CD4-positive, alpha-beta memory T cell (primary cell): ENCODE data around the gene PLK3. TPM values are rescaled to one million over a fixed set of nuclear protein-coding genes. Genes with fewer than 3 reads are reported as not detected.
"Not testable (repeated sequence)": the region's sequence is repeated elsewhere in the genome, so short reads cannot be mapped to it uniquely, and the experiment has no call there.

Experiments
- CTCF ChIA-PET: fragments of 350-600 bp; sonication (Branson Sonifier 250); formaldehyde crosslinking; loops from one replicate; lab custom pipeline; 2021; ENCODE audit warnings: inconsistent platforms; ENCODE audit not compliant: partially characterized antibody; lab: Charles Lee
- POLR2A ChIA-PET: fragments of 350-600 bp; sonication (Branson Sonifier 250); formaldehyde crosslinking; loops from one replicate; lab custom pipeline; 2021; ENCODE audit not compliant: partially characterized antibody; lab: Charles Lee
- DNase-seq, 5 donors: peaks; one replicate each; pipeline versions ENCODE4 v3.0.0 to v3.0.0-alpha.2; 2020 to 2022; ENCODE audit warnings: mixed read lengths in 1 of 5
- H3K27ac ChIP-seq: one replicate; pipeline ENCODE4 v1.7.0; 2013; ENCODE audit warnings: low read depth, low read length
- H3K27me3 ChIP-seq: 2 replicates; pipeline ENCODE4 v1.7.0; 2013; ENCODE audit warnings: mild to moderate bottlenecking, low read length, moderate library complexity; ENCODE audit not compliant: insufficient read depth
- H3K36me3 ChIP-seq: 2 replicates; pipeline ENCODE4 v1.7.0; 2013; ENCODE audit warnings: mild to moderate bottlenecking, low read length, moderate library complexity; ENCODE audit not compliant: insufficient read depth
- H3K4me1 ChIP-seq: 2 replicates; pipeline ENCODE4 v1.7.0; 2013; ENCODE audit warnings: mild to moderate bottlenecking, low read length, moderate library complexity; ENCODE audit not compliant: insufficient read depth
- H3K4me3 ChIP-seq, 2 donors: one replicate each; pipeline ENCODE4 v1.7.0; 2013; ENCODE audit warnings: low read length in 2 of 2, mild to moderate bottlenecking in 1 of 2
- H3K9me3 ChIP-seq, 2 donors: one replicate each; pipeline ENCODE4 v1.7.0; 2013; ENCODE audit warnings: low read length in 2 of 2, control low read depth in 1 of 2; ENCODE audit not compliant: control insufficient read depth in 1 of 2
- H3K27ac Mint-ChIP-seq, 7 donors: one replicate each; pipeline ENCODE4 v1.8.0; 2020 to 2021; ENCODE audit warnings: mixed read lengths in 7 of 7, mild to moderate bottlenecking in 6 of 7, inconsistent platforms in 3 of 7, moderate library complexity in 3 of 7
- H3K27me3 Mint-ChIP-seq, 2 donors: one replicate each; pipeline ENCODE4 v1.8.0; 2020 to 2021; ENCODE audit warnings: mixed read lengths in 2 of 2
- H3K36me3 Mint-ChIP-seq, 2 donors: one replicate each; pipeline ENCODE4 v1.8.0; 2020 to 2021; ENCODE audit warnings: mixed read lengths in 2 of 2, inconsistent platforms in 1 of 2, mild to moderate bottlenecking in 1 of 2
- H3K4me1 Mint-ChIP-seq, 4 donors: one replicate each; pipeline ENCODE4 v1.8.0; 2020 to 2021; ENCODE audit warnings: mixed read lengths in 4 of 4, mild to moderate bottlenecking in 1 of 4
- H3K4me3 Mint-ChIP-seq, 8 donors: one replicate each; pipeline ENCODE4 v1.8.0; 2020 to 2021; ENCODE audit warnings: mixed read lengths in 8 of 8, mild to moderate bottlenecking in 7 of 8, moderate library complexity in 6 of 8, inconsistent platforms in 3 of 8
- H3K9me3 Mint-ChIP-seq, 8 donors: one replicate each; pipeline ENCODE4 v1.8.0; 2020 to 2021; ENCODE audit warnings: mixed read lengths in 8 of 8, mild to moderate bottlenecking in 5 of 8, inconsistent platforms in 3 of 8, moderate library complexity in 1 of 8
- intact Hi-C: fragments of 100-400 bp; cut with micrococcal nuclease; formaldehyde crosslinking; loops from one replicate; pipeline ENCODE4 v1.15.1; 2023
- polyA plus RNA-seq, 2 donors: library from polyadenylated mRNA; unstranded; fragments of 300-500 nt; fragmentation: Illumina TruSeq; gene quantifications; one replicate each; pipeline ENCODE4 v1.2.3, GENCODE V29; 2021
- total RNA-seq, 2 experiments: library from RNA; stranded (reverse); gene quantifications; one replicate each; pipeline ENCODE4 v1.2.3, GENCODE V29; 2021

The PLK3 gene
- total and polyA plus RNA-seq, 4 experiments from 2014 or later, result 37.3 to 153 (median 97.5) TPM

- Mint-ChIP-seq H3K9me3 (peaks cover 0 to 11% (median 0%) of the 10 kb centered on the region in 8 donors), H3K4me1 (peaks cover 50 to 89% (median 71%) of the 10 kb centered on the region in 4 donors), H3K27me3 (no peaks in the 10 kb centered on the region), H3K36me3 (peaks cover 7 to 31% of the 10 kb centered on the region in 2 donors), H3K27ac (peak overlapping the region; percentile 98 to 100 (median 99)), H3K4me3 (peak overlapping the region in 7 of 8 donors; percentile 26 to 80 (median 68))
- peak in 1 of 5 donors; percentile 5 for DNase-seq
- ChIA-PET POLR2A (interaction anchor here (0.6 to 22.2 kb wide), 7 partner anchors 6 to 200 kb away, joined by 3 to 1564 read pairs (median 98); partner anchors contain the start of genes BTBD19, DYNLT4, HECTD3 and PLK3), CTCF (interaction anchor here (3.8 to 13.0 kb wide), 3 partner anchors 9 to 81 kb away, joined by 22 to 174 read pairs (median 25); partner anchors contain the start of genes PLK3 and RNU5D-1)
- H3K36me3 ChIP-seq, result peaks cover 6% of the 10 kb centered on the region
- H3K27ac ChIP-seq, result peak overlapping the region; percentile 98
- no peaks in the 10 kb centered on the region for H3K27me3 ChIP-seq
- peaks cover 84% of the 10 kb centered on the region for H3K4me1 ChIP-seq
- H3K4me3 ChIP-seq, result no peak overlapping the region
- intact Hi-C loops, result no loop called here
- H3K9me3 ChIP-seq, result no peaks in the 10 kb centered on the region
These were observed 11.1 kb downstream of the PLK3 start for GRCh38 chr1:44811234-44811633.

GRCh38 chr1:44812822-44813543 lies 12.8 kb downstream of the PLK3 start:
- peak overlapping the region in 1 of 2 donors; percentile 54 for H3K4me3 ChIP-seq
- no peaks in the 10 kb centered on the region for H3K36me3 ChIP-seq
- no peaks in the 10 kb centered on the region for H3K27me3 Mint-ChIP-seq
- H3K36me3 Mint-ChIP-seq, result peaks cover 0 to 17% of the 10 kb centered on the region in 2 donors
- peak overlapping the region; percentile 82 to 100 (median 99) for H3K27ac Mint-ChIP-seq
- CTCF ChIA-PET, result interaction anchor here (0.6 to 5.0 kb wide), 6 partner anchors 10 to 81 kb away, joined by 3 to 25 read pairs (median 3); partner anchors contain the start of gene PLK3
- intact Hi-C loops, result no loop called here
- no peak for DNase-seq
- H3K4me1 Mint-ChIP-seq, result peaks cover 43 to 80% (median 62%) of the 10 kb centered on the region in 4 donors
- POLR2A ChIA-PET, result interaction anchor here (0.9 to 22.2 kb wide), 9 partner anchors 5 to 393 kb away, joined by 3 to 1564 read pairs (median 17); partner anchors contain the start of genes BEST4, BTBD19, DYNLT4 and HECTD3
- peaks cover 68% of the 10 kb centered on the region for H3K4me1 ChIP-seq
- no peaks in the 10 kb centered on the region for H3K9me3 ChIP-seq
- H3K27ac ChIP-seq, result peak overlapping the region; percentile 64
- H3K27me3 ChIP-seq, result no peaks in the 10 kb centered on the region
- peak overlapping the region; percentile 21 to 93 (median 64) for H3K4me3 Mint-ChIP-seq
- peaks cover 0 to 11% (median 0%) of the 10 kb centered on the region in 8 donors for H3K9me3 Mint-ChIP-seq

- CTCF ChIA-PET, result interaction anchor here (5.0 kb wide), 1 partner anchor 17 kb away, joined by 25 read pairs; the partner anchor contains the start of gene PLK3
- H3K4me3 ChIP-seq, H3K9me3 ChIP-seq, intact Hi-C loops, H3K36me3 ChIP-seq, H3K9me3 Mint-ChIP-seq, H3K27me3 ChIP-seq, H3K27me3 Mint-ChIP-seq, H3K27ac ChIP-seq: not testable (repeated sequence)
- peaks cover 64% of the 10 kb centered on the region for H3K4me1 ChIP-seq
- peaks cover 35 to 80% (median 58%) of the 10 kb centered on the region in 4 donors for H3K4me1 Mint-ChIP-seq
- POLR2A ChIA-PET, result interaction anchor here (22.2 kb wide), 1 partner anchor 11 kb away, joined by 1564 read pairs; the partner anchor contains the start of genes BTBD19, DYNLT4 and PLK3
- H3K36me3 Mint-ChIP-seq, result peaks cover 0 to 12% of the 10 kb centered on the region in 2 donors
- H3K27ac Mint-ChIP-seq, result peak overlapping the region in 5 of 7 donors; percentile 55 to 99 (median 87)
- peak overlapping the region in 1 of 8 donors; percentile 59 for H3K4me3 Mint-ChIP-seq
- peak in 1 of 5 donors; percentile 22 for DNase-seq
These were observed 15.7 kb downstream of the PLK3 start for GRCh38 chr1:44815926-44816325.

- Mint-ChIP-seq H3K27ac (peak overlapping the region in 6 of 7 donors; percentile 61 to 100 (median 74)), H3K4me1 (peaks cover 24 to 74% (median 47%) of the 10 kb centered on the region in 4 donors), H3K9me3 (peaks cover 0 to 3% (median 0%) of the 10 kb centered on the region in 8 donors), H3K27me3 (no peaks in the 10 kb centered on the region), H3K4me3 (peak overlapping the region in 6 of 8 donors; percentile 7 to 39 (median 27)), H3K36me3 (peaks cover 0 to 8% of the 10 kb centered on the region in 2 donors)
- Histone ChIP-seq H3K27me3 (no peaks in the 10 kb centered on the region), H3K4me3 (no peak overlapping the region), H3K27ac (no peak overlapping the region), H3K9me3 (no peaks in the 10 kb centered on the region), H3K4me1 (peaks cover 54% of the 10 kb centered on the region), H3K36me3 (no peaks in the 10 kb centered on the region)
- ChIA-PET POLR2A (interaction anchor here (1.0 to 22.2 kb wide), 7 partner anchors 9 to 95 kb away, joined by 3 to 1564 read pairs (median 60); partner anchors contain the start of genes BTBD19, DYNLT4, PLK3 and RNU5D-1), CTCF (interaction anchor here (1.9 to 7.3 kb wide), 3 partner anchors 13 to 86 kb away, joined by 6 to 174 read pairs (median 11); partner anchors contain the start of genes BTBD19, DYNLT4, PLK3 and RNU5D-1)
- intact Hi-C loops, result no loop called here
- no peak for DNase-seq
These were observed 17.1 kb downstream of the PLK3 start for GRCh38 chr1:44817307-44817706.

GRCh38 chr1:44817771-44818495 lies 17.8 kb downstream of the PLK3 start:
- H3K36me3 Mint-ChIP-seq, result peaks cover 0 to 8% of the 10 kb centered on the region in 2 donors
- no peak overlapping the region for H3K27ac ChIP-seq
- intact Hi-C loops, result no loop called here
- no peak overlapping the region for H3K4me3 ChIP-seq
- peak overlapping the region; percentile 77 to 100 (median 81) for H3K27ac Mint-ChIP-seq
- H3K4me1 Mint-ChIP-seq, result peaks cover 24 to 68% (median 44%) of the 10 kb centered on the region in 4 donors
- no peaks in the 10 kb centered on the region for H3K27me3 Mint-ChIP-seq
- H3K9me3 Mint-ChIP-seq, result peaks cover 0 to 3% (median 0%) of the 10 kb centered on the region in 8 donors
- H3K4me3 Mint-ChIP-seq, result peak overlapping the region; percentile 29 to 95 (median 72)
- no peaks in the 10 kb centered on the region for H3K9me3 ChIP-seq
- H3K27me3 ChIP-seq, result no peaks in the 10 kb centered on the region
- peaks cover 49% of the 10 kb centered on the region for H3K4me1 ChIP-seq
- DNase-seq, result peak in 1 of 5 donors; percentile 27
- CTCF ChIA-PET, result interaction anchor here (1.9 to 7.3 kb wide), 4 partner anchors 13 to 86 kb away, joined by 6 to 174 read pairs (median 10); partner anchors contain the start of genes BTBD19, DYNLT4, PLK3 and RNU5D-1
- no peaks in the 10 kb centered on the region for H3K36me3 ChIP-seq
- POLR2A ChIA-PET, result interaction anchor here (1.0 to 22.2 kb wide), 9 partner anchors 9 to 168 kb away, joined by 3 to 1564 read pairs (median 12); partner anchors contain the start of genes BTBD19, DYNLT4, EIF2B3 and PLK3

GRCh38 chr1:44819196-44819607 lies 19.0 kb downstream of the PLK3 start:
- ChIA-PET POLR2A (interaction anchor here (0.6 to 22.2 kb wide), 22 partner anchors 10 to 521 kb away, joined by 3 to 1564 read pairs (median 6); partner anchors contain the start of genes BTBD19, DYNLT4, EIF2B3 and HECTD3), CTCF (interaction anchor here (0.8 to 7.3 kb wide), 9 partner anchors 14 to 96 kb away, joined by 3 to 174 read pairs (median 5); partner anchors contain the start of genes BEST4, BTBD19, DYNLT4 and PLK3)
- no peak for DNase-seq
- peaks cover 0 to 5% of the 10 kb centered on the region in 2 donors for H3K36me3 Mint-ChIP-seq
- H3K9me3 Mint-ChIP-seq, result peaks cover 0 to 3% (median 0%) of the 10 kb centered on the region in 8 donors
- Histone ChIP-seq H3K27me3 (no peaks in the 10 kb centered on the region), H3K4me3 (peak overlapping the region; percentile 69 to 86), H3K36me3 (no peaks in the 10 kb centered on the region), H3K9me3 (no peaks in the 10 kb centered on the region), H3K27ac (peak overlapping the region; percentile 88), H3K4me1 (peaks cover 39% of the 10 kb centered on the region)
- H3K27ac Mint-ChIP-seq, result peak overlapping the region; percentile 100
- intact Hi-C loops, result loop anchor here (1.0 kb wide), 2 partner anchors 10 to 17 kb away; no protein-coding TSS in a partner anchor
- H3K4me3 Mint-ChIP-seq, result peak overlapping the region; percentile 91 to 96 (median 95)
- H3K4me1 Mint-ChIP-seq, result peaks cover 22 to 60% (median 38%) of the 10 kb centered on the region in 4 donors
- no peaks in the 10 kb centered on the region for H3K27me3 Mint-ChIP-seq
